Testis (tissue), 3 donors: ENCODE results near the gene CACNA1I. TPM values are rescaled to one million over a fixed set of nuclear protein-coding genes. Genes with fewer than 3 reads are reported as not detected.

ENCODE experiments used
- DNase-seq: peaks from one replicate; pipeline ENCODE4 v3.0.0-alpha.2; 2019
- H3K27ac ChIP-seq, 2 donors: fragments of 200-600 bp; sonication (generic); one replicate each; pipeline ENCODE4 v1.5.1; 2019
- H3K27me3 ChIP-seq: fragments of 200-600 bp; sonication (generic); one replicate; pipeline ENCODE4 v1.5.1; 2019
- H3K36me3 ChIP-seq: fragments of 200-600 bp; sonication (generic); one replicate; pipeline ENCODE4 v1.5.1; 2017; ENCODE audit warnings: low read depth; ENCODE audit errors: missing control alignments
- H3K4me1 ChIP-seq: fragments of 200-600 bp; sonication (generic); one replicate; pipeline ENCODE4 v1.5.1; 2019
- H3K4me3 ChIP-seq, 2 donors: fragments of 200-600 bp; sonication (generic); one replicate each; pipeline ENCODE4 v1.5.1; 2017 to 2019
- H3K9me3 ChIP-seq: fragments of 200-600 bp; sonication (generic); one replicate; pipeline ENCODE4 v1.5.1; 2017
- POLR2A ChIP-seq: fragments of 450-650 bp; IDR thresholded peaks from one replicate; pipeline ENCODE4 v1.6.1; 2017; ENCODE audit warnings: antibody characterized with exemption, mild to moderate bottlenecking, moderate library complexity
- WGBS, 2 donors: methylation state at CpG; one replicate each; pipeline ENCODE4 v1.1.5; 2018; 5-methylcytosine and 5-hydroxymethylcytosine counted together
- intact Hi-C: fragments of 100-400 bp; cut with DNase I; formaldehyde crosslinking; loops from one replicate; pipeline ENCODE4 v1.15.1; 2023; ENCODE audit warnings: low total_unique reads
- polyA plus RNA-seq: library from polyadenylated mRNA; stranded (reverse); fragments of 350-450 nt; fragmentation: Illumina TruSeq; extraction: RNeasy Lipid Tissue Mini Kit (QIAGEN cat#74804); gene quantifications from one replicate; pipeline ENCODE4 v1.2.3, GENCODE V29; 2014; ENCODE audit warnings: low read depth, low replicate concordance; ENCODE audit not compliant: insufficient read depth
- total RNA-seq, 2 donors: library from RNA; depleted of rRNA; stranded (reverse); fragments of >200 nt; gene quantifications; one replicate each; pipeline ENCODE4 v1.2.3, GENCODE V29; 2016
- TF ChIP-seq, protein P1 (sequence below), 3 experiments: fragments of 450-650 bp in 2 of 3; fragments of 200-600 bp in 1 of 3; sonication (generic) in 1 of 3; IDR thresholded peaks; one replicate each; pipeline ENCODE4 v1.5.1; 2016 to 2019; ENCODE audit warnings: antibody characterized with exemption in 3 of 3, mild to moderate bottlenecking in 2 of 3, moderate library complexity in 1 of 3

Gene CACNA1I
- total and polyA plus RNA-seq, 3 donors from 2014 or later, result 1.3 to 2.0 (median 1.7) TPM

GRCh38 chr22:39652990-39653786 is 82.6 kb downstream of the CACNA1I start:
- no peak for DNase-seq
- Histone ChIP-seq H3K36me3 (no peaks in the 10 kb centered on the region), H3K27ac (no peak overlapping the region), H3K9me3 (no peaks in the 10 kb centered on the region), H3K4me3 (no peak overlapping the region), H3K4me1 (no peaks in the 10 kb centered on the region), H3K27me3 (no peaks in the 10 kb centered on the region)
- no peak for TF ChIP-seq POLR2A
- TF ChIP-seq, protein P1, sequence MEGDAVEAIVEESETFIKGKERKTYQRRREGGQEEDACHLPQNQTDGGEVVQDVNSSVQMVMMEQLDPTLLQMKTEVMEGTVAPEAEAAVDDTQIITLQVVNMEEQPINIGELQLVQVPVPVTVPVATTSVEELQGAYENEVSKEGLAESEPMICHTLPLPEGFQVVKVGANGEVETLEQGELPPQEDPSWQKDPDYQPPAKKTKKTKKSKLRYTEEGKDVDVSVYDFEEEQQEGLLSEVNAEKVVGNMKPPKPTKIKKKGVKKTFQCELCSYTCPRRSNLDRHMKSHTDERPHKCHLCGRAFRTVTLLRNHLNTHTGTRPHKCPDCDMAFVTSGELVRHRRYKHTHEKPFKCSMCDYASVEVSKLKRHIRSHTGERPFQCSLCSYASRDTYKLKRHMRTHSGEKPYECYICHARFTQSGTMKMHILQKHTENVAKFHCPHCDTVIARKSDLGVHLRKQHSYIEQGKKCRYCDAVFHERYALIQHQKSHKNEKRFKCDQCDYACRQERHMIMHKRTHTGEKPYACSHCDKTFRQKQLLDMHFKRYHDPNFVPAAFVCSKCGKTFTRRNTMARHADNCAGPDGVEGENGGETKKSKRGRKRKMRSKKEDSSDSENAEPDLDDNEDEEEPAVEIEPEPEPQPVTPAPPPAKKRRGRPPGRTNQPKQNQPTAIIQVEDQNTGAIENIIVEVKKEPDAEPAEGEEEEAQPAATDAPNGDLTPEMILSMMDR (IDR thresholded peaks at IDR 0.05), result no peak
- intact Hi-C loops, result no loop called here
- 84 to 91% methylated on average over 8 to 16 of the region's 16 CpGs for WGBS, 2 donors

DNA sequence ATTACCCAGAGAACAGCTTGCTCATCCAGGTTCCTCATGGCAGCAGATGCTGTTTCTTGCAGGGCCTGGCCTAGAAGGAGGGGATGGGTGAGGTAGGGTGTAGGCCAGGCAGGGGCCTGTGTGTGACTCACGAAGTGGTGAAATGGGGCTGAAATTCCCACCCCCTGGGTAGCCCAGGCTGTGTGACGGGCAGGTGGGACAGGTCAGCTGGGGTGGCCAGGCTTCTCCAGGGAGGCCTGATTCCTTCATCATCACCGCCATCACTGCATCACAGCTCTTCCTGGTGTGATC is 83.2 kb downstream of the CACNA1I start:
- DNase-seq, result no peak
- H3K27me3 ChIP-seq, result no peaks in the 10 kb centered on the region
- no peak overlapping the region for H3K4me3 ChIP-seq
- intact Hi-C loops, result no loop called here
- no peaks in the 10 kb centered on the region for H3K9me3 ChIP-seq
- TF ChIP-seq, protein P1 (IDR thresholded peaks at IDR 0.05), result no peak
- no peak for TF ChIP-seq POLR2A
- H3K27ac ChIP-seq, result no peak overlapping the region
- WGBS, 2 donors, result 90 to 91% methylated on average over 3 of the region's 3 CpGs
- no peaks in the 10 kb centered on the region for H3K4me1 ChIP-seq
- no peaks in the 10 kb centered on the region for H3K36me3 ChIP-seq

- no peaks in the 10 kb centered on the region for H3K27me3 ChIP-seq
- no peak for DNase-seq
- no peaks in the 10 kb centered on the region for H3K9me3 ChIP-seq
- intact Hi-C loops, result no loop called here
- no peak overlapping the region for H3K4me3 ChIP-seq
- no peak for TF ChIP-seq POLR2A
- TF ChIP-seq, protein P1 (IDR thresholded peaks at IDR 0.05), result no peak
- H3K36me3 ChIP-seq, result no peaks in the 10 kb centered on the region
- no peaks in the 10 kb centered on the region for H3K4me1 ChIP-seq
- WGBS, 2 donors, result 90 to 97% methylated on average over 9 to 10 of the region's 10 CpGs
- no peak overlapping the region for H3K27ac ChIP-seq
These were observed 83.8 kb downstream of the CACNA1I start for GRCh38 chr22:39654131-39654926.

- 62 to 75% methylated on average over 8 of the region's 8 CpGs for WGBS, 2 donors
- no peak for DNase-seq
- no peak for TF ChIP-seq POLR2A
- TF ChIP-seq, protein P1 (IDR thresholded peaks at IDR 0.05), result no peak
- H3K27me3 ChIP-seq, result no peaks in the 10 kb centered on the region
- no peak overlapping the region for H3K4me3 ChIP-seq
- no peaks in the 10 kb centered on the region for H3K36me3 ChIP-seq
- intact Hi-C loops, result no loop called here
- no peaks in the 10 kb centered on the region for H3K9me3 ChIP-seq
- H3K4me1 ChIP-seq, result no peaks in the 10 kb centered on the region
- H3K27ac ChIP-seq, result no peak overlapping the region
These were observed 84.5 kb downstream of the CACNA1I start for GRCh38 chr22:39655004-39655579.
